ELF-1 (cell line): ENCODE data around the gene MLLT1.

Source experiments
- DNase-seq: peaks from one replicate; pipeline ENCODE4 v3.0.0-alpha.2; 2016; ENCODE audit warnings: low read depth, low spot score

Gene MLLT1

GRCh38 chr19:6275170-6275744 is 4.5 kb downstream of the MLLT1 start:
- no peak for DNase-seq

- DNase-seq: no peak
Observed at GRCh38 chr19:6274756-6275155, 5.0 kb downstream of the MLLT1 start.

- peak; percentile 30 for DNase-seq
Observed at GRCh38 chr19:6273701-6274601, 5.8 kb downstream of the MLLT1 start.

GRCh38 chr19:6272913-6273600 is 6.7 kb downstream of the MLLT1 start:
- DNase-seq: peak; percentile 46

DNA sequence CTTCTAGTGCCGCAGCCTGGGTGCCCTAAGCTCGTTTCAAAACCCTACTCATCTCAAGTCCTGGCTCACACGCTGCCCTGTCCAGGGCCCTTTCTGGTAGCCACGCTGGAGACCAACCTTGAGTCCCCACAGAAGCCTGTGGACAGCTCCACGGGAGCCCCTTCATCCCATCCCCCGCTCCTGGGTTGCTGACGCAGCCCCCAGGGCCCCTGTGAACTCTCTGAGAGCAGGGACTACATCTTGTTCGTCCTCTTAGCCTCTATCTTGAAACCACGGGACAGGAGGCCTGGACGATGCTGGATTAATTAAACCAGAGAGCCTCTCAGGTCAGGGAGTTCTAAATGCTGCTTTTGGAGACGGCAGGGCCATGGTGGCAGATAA is 7.4 kb downstream of the MLLT1 start:
- DNase-seq: no peak

DNA sequence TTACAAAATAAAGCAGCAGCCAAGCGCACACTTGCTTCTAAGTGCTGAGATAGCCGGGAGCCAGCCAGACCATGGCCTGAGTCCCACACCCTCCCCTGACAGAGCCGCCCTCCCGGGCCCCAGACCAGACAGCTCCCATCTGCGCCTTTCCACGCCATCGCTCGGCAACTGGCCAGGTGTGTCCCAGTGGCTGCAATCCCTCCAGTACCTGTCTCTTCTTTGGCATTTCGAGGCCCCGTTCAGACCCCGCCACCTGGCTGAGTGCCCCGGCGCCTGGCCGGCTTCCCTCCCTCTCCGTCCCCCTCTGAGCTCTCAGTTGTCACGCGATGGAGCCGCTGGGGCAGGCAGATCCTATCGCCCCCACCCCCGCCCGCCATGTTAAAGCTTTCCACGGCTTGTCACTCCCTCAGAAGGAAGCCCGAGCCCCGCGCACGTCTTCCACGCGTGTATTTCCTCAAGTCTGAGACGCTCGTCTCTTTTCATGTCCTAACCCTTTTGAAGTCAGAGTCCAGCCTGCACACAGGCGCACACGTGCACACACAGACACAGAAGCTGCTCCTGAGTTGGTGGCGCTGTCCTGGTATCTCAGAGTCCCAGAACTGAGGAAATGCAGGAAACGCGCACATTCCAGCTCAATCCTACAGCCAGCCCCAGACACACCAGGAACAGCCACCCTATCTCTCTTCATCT is 7.9 kb downstream of the MLLT1 start:
- peak; percentile 79 for DNase-seq

DNA sequence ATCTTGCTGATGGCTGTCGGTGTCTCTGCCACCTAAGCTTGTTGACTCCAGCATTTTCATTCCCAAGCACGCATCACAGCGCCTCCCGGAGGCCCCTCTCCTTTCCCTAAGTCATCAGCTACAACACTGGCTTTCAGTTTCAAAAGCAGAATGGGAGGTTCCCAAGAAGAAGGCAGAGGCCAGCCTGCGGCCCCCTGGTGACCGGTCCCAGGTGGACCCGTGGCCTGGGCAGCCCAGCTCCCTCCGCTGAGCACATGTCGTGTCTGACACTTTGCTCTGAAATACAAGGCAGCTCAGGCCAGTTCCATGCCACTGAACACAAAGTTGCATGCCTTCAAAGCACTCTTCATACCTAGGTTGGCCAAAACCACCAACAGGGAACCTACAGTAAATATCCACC is 8.5 kb downstream of the MLLT1 start:
- peak; percentile 40 for DNase-seq

- no peak for DNase-seq
Observed at GRCh38 chr19:6270822-6271221, 9.0 kb downstream of the MLLT1 start.

- no peak for DNase-seq
Observed at GRCh38 chr19:6270076-6270745, 9.6 kb downstream of the MLLT1 start.

GRCh38 chr19:6269101-6269886 is 10.5 kb downstream of the MLLT1 start:
- no peak for DNase-seq

DNA sequence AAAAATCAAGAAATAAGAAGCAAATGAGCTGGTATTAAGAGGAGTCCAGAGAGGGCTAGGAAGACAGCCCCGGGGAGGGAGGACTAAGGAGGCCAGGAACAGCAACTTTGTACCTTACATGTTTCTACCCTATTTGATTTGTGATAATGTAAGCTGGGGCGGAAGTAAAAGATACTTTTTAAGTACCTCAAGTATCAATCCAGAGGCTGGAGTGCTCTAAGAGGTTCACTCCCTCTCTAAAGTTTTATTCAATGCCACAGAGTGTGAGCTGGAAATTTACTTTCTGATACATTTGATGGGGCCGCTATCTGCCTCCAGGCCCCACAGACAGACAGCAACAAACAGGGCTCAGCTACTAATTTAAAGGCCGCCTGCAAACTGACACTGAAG is 11.4 kb downstream of the MLLT1 start:
- no peak for DNase-seq

DNA sequence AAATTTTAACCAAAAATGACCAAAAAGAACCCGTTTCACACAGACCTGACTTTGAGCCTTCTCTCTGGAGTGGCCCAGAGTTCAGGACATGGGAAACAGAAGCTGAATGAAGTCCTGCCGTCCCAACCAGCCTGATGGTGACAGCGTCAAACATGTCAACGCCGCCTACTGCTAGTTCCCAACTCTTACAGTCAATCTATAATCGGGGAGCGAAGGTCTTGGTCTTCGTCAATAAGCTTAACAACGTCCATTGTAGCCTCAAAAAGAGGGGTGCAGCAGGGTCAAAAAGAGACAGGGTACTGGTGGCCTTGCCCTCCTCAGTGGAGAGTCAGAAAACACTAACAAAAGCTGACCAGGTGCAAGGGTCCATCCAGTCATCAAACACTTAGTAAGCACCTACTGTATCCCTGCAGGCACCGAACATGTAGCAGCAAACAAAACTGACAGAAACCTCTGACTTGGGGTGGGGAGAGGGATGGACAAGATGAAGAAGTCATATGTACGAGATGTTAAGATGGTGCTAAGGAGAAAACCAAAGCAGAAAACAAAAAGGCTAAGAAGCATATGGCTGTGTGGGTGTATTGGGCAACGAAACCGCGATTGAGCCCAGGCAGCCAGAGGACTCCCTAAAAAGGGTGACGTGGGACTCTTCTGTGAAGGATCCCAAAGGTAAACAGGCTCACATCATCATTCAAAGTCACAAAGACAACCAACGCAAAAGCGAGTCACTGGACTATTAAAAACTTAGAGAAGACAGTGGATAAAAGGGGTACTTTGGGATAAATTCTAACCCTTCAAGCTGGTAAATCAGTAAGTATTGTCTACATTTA is 12.0 kb downstream of the MLLT1 start:
- DNase-seq: no peak

GRCh38 chr19:6264803-6265202 is 15.0 kb downstream of the MLLT1 start:
- no peak for DNase-seq

- DNase-seq: no peak
Observed at GRCh38 chr19:6263735-6264444, 15.9 kb downstream of the MLLT1 start.

DNA sequence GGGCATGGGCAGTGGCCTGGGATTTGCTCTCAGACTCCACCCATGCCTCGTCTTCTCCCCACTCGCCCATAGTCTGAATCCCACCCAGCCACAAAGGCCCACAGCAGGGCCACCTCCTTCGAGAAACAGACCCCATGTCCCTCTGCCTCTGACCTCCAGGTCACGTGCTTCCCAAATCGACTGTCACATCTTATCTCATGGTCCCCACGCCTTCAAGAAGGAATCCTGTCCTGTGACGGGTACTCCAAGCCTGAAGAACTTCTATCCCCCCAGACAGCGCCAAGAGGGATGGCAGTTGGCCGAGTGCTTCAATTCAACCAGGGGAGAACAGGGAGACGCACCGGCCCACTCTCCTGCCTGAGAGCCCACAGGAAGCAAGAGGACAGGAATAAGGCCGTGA is 16.5 kb downstream of the MLLT1 start:
- DNase-seq: no peak

DNA sequence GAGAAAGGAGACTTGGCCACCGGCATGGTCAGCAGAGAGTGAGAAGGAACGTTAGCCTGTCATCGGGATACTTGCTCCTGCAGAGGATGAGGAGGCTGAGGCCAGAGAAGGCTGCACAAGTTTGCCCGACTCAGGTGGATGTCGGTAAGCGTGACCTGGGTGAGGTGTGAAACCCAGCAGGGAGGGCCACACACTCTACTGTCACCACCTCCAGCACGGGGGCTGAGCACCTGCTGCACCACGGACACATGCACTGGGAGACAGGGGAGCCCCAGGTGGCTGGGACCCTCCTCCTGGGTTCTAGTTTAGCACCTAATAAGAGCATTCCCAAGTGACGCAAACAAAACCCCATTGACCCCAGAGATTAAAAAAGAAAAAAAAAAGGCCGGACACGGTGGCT is 17.3 kb downstream of the MLLT1 start:
- DNase-seq: no peak

- DNase-seq: no peak
Observed at GRCh38 chr19:6261883-6262282, 17.9 kb downstream of the MLLT1 start.

DNA sequence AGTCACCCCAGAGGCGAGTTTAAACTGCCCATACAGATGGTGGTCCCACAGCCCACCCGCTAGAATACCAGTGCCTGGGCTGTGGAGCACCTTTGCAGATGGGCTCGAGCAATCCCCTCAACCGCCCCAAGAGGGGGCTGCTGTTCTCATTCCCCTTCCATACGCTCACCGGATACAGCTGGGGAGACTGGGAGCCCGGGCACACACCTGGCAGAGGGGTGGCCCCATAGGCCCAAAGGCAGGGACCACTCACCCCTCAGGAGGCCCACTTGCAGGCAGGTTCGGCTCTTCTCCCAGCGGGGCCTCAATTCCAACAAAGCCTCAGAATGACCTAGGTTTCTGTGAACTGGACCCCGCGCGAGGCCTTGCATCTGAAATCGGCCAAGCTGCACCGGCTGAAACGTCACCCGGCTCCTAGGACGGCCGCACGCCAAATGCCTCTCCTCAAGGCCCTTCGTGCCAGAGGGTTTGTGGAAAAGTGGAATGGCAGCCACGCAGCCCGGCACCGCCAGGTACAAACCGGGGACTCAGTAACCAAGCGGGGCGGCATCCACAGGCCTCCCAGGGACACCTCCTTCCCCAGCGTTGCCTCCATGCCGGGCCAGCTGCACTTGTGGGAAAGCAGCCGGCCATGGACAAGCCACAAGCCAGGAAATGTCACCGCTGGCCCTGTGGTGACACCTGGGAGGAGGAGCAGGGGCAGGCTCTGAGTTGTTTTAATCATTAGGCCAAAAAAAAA is 18.7 kb downstream of the MLLT1 start:
- DNase-seq: peak; percentile 84

- DNase-seq: no peak
Observed at GRCh38 chr19:6260376-6260775, 19.4 kb downstream of the MLLT1 start.
